BLaER1 (cell line): ENCODE data around the gene TRAPPC5.

ENCODE experiments used
- H3K27ac ChIP-seq: shearing (Covaris generic); formaldehyde crosslinking; 2 replicates; pipeline ENCODE4 v1.8.1; 2022
- H3K27me3 ChIP-seq: shearing (Covaris generic); formaldehyde crosslinking; 2 replicates; pipeline ENCODE4 v1.8.1; 2022
- H3K36me3 ChIP-seq: shearing (Covaris generic); formaldehyde crosslinking; 2 replicates; pipeline ENCODE4 v1.8.1; 2022
- H3K4me1 ChIP-seq: shearing (Covaris generic); formaldehyde crosslinking; 2 replicates; pipeline ENCODE4 v1.8.1; 2022
- H3K4me2 ChIP-seq: shearing (Covaris generic); formaldehyde crosslinking; 2 replicates; pipeline ENCODE4 v1.8.1; 2022
- H3K4me3 ChIP-seq: shearing (Covaris generic); formaldehyde crosslinking; 2 replicates; pipeline ENCODE4 v1.8.1; 2022
- H3K9ac ChIP-seq: shearing (Covaris generic); formaldehyde crosslinking; 2 replicates; pipeline ENCODE4 v1.8.1; 2022
- H3K9me3 ChIP-seq: shearing (Covaris generic); formaldehyde crosslinking; 2 replicates; pipeline ENCODE4 v1.8.1; 2022
- H4K20me1 ChIP-seq: shearing (Covaris generic); formaldehyde crosslinking; 2 replicates; pipeline ENCODE4 v1.8.1; 2022
- Cebpa-rat ChIP-seq: shearing (Covaris generic); IDR thresholded peaks from 2 replicates; pipeline ENCODE4 v1.8.1; 2022

The TRAPPC5 gene

GRCh38 chr19:7706188-7706954 lies 25.7 kb downstream of the TRAPPC5 start:
- 0 out of 2 replicates have a peak overlapping the region, but pooled peaks have one; percentile 3 for H3K4me3 ChIP-seq
- peaks cover 91% of the 10 kb centered on the region for H3K4me1 ChIP-seq
- no peaks in the 10 kb centered on the region for H3K27me3 ChIP-seq
- H3K9me3 ChIP-seq: no peaks in the 10 kb centered on the region
- H3K36me3 ChIP-seq: no peaks in the 10 kb centered on the region
- H4K20me1 ChIP-seq: no peaks in the 10 kb centered on the region
- H3K9ac ChIP-seq: 0 out of 2 replicates have a peak overlapping the region, but pooled peaks have one; percentile 38
- peak overlapping the region; percentile 88 for H3K4me2 ChIP-seq
- 0 out of 2 replicates have a peak, but pooled peaks have one; percentile 28 for TF ChIP-seq Cebpa-rat
- H3K27ac ChIP-seq: peak overlapping the region; percentile 66

- Histone ChIP-seq H3K9ac (peak overlapping the region; percentile 45; the same call in 1 of the 2 replicates), H3K27me3 (no peaks in the 10 kb centered on the region), H3K4me2 (peak overlapping the region; percentile 88), H3K9me3 (no peaks in the 10 kb centered on the region), H3K4me1 (peaks cover 85% of the 10 kb centered on the region), H3K36me3 (no peaks in the 10 kb centered on the region), H3K27ac (peak overlapping the region; percentile 46; the same call in 1 of the 2 replicates), H3K4me3 (no peak overlapping the region), H4K20me1 (no peaks in the 10 kb centered on the region)
- no peak for TF ChIP-seq Cebpa-rat
Observed at GRCh38 chr19:7706955-7707456, 26.4 kb downstream of the TRAPPC5 start.

- Histone ChIP-seq H3K4me2 (peak overlapping the region; percentile 37), H3K9ac (no peak overlapping the region), H3K9me3 (no peaks in the 10 kb centered on the region), H3K4me1 (peaks cover 68% of the 10 kb centered on the region), H4K20me1 (no peaks in the 10 kb centered on the region), H3K27me3 (no peaks in the 10 kb centered on the region), H3K4me3 (no peak overlapping the region), H3K27ac (0 out of 2 replicates have a peak overlapping the region, but pooled peaks have one; percentile 18), H3K36me3 (no peaks in the 10 kb centered on the region)
- no peak for TF ChIP-seq Cebpa-rat
Observed at GRCh38 chr19:7709932-7710460, 29.4 kb downstream of the TRAPPC5 start.

- no peak overlapping the region for H3K4me3 ChIP-seq
- H4K20me1 ChIP-seq: no peaks in the 10 kb centered on the region
- peak overlapping the region; percentile 37 for H3K4me2 ChIP-seq
- H3K27ac ChIP-seq: 0 out of 2 replicates have a peak overlapping the region, but pooled peaks have one; percentile 18
- H3K27me3 ChIP-seq: no peaks in the 10 kb centered on the region
- H3K9me3 ChIP-seq: no peaks in the 10 kb centered on the region
- H3K36me3 ChIP-seq: no peaks in the 10 kb centered on the region
- peaks cover 68% of the 10 kb centered on the region for H3K4me1 ChIP-seq
- no peak overlapping the region for H3K9ac ChIP-seq
- no peak for TF ChIP-seq Cebpa-rat
Observed at GRCh38 chr19:7710616-7711015, 30.0 kb downstream of the TRAPPC5 start.

- H3K9ac ChIP-seq: no peak overlapping the region
- TF ChIP-seq Cebpa-rat: no peak
- H3K9me3 ChIP-seq: peaks cover 6% of the 10 kb centered on the region
- H3K4me3 ChIP-seq: no peak overlapping the region
- no peaks in the 10 kb centered on the region for H3K36me3 ChIP-seq
- H4K20me1 ChIP-seq: no peaks in the 10 kb centered on the region
- H3K4me1 ChIP-seq: peaks cover 42% of the 10 kb centered on the region
- H3K27ac ChIP-seq: no peak overlapping the region
- H3K4me2 ChIP-seq: no peak overlapping the region
- no peaks in the 10 kb centered on the region for H3K27me3 ChIP-seq
Observed at GRCh38 chr19:7715671-7716070, 35.0 kb downstream of the TRAPPC5 start.

- peaks cover 47% of the 10 kb centered on the region for H3K4me1 ChIP-seq
- H3K27ac ChIP-seq: no peak overlapping the region
- no peaks in the 10 kb centered on the region for H3K27me3 ChIP-seq
- TF ChIP-seq Cebpa-rat: no peak
- H4K20me1 ChIP-seq: no peaks in the 10 kb centered on the region
- H3K9ac ChIP-seq: no peak overlapping the region
- H3K9me3 ChIP-seq: peaks cover 6% of the 10 kb centered on the region
- H3K4me2 ChIP-seq: no peak overlapping the region
- no peaks in the 10 kb centered on the region for H3K36me3 ChIP-seq
- H3K4me3 ChIP-seq: no peak overlapping the region
Observed at GRCh38 chr19:7716762-7717161, 36.1 kb downstream of the TRAPPC5 start.

GRCh38 chr19:7718668-7719067 lies 38.0 kb downstream of the TRAPPC5 start:
- Histone ChIP-seq H3K4me2 (peak overlapping the region; percentile 81), H3K4me1 (peaks cover 62% of the 10 kb centered on the region), H3K36me3 (no peaks in the 10 kb centered on the region), H3K9me3 (peaks cover 6% of the 10 kb centered on the region), H3K9ac (no peak overlapping the region), H4K20me1 (no peaks in the 10 kb centered on the region), H3K27ac (no peak overlapping the region), H3K4me3 (no peak overlapping the region), H3K27me3 (no peaks in the 10 kb centered on the region)
- TF ChIP-seq Cebpa-rat: no peak

GRCh38 chr19:7720351-7720750 lies 39.7 kb downstream of the TRAPPC5 start:
- H3K27me3 ChIP-seq: no peaks in the 10 kb centered on the region
- no peaks in the 10 kb centered on the region for H4K20me1 ChIP-seq
- peaks cover 6% of the 10 kb centered on the region for H3K9me3 ChIP-seq
- no peak overlapping the region for H3K27ac ChIP-seq
- H3K4me1 ChIP-seq: peaks cover 48% of the 10 kb centered on the region
- H3K4me3 ChIP-seq: no peak overlapping the region
- H3K4me2 ChIP-seq: peak overlapping the region; percentile 12; the same call in 1 of the 2 replicates
- TF ChIP-seq Cebpa-rat: no peak
- no peaks in the 10 kb centered on the region for H3K36me3 ChIP-seq
- no peak overlapping the region for H3K9ac ChIP-seq

GRCh38 chr19:7722231-7722651 lies 41.6 kb downstream of the TRAPPC5 start:
- Histone ChIP-seq H3K36me3 (no peaks in the 10 kb centered on the region), H3K27ac (no peak overlapping the region), H3K27me3 (peaks cover under 1% of the 10 kb centered on the region; the same call in 1 of the 2 replicates), H3K9ac (no peak overlapping the region), H3K4me1 (peaks cover 45% of the 10 kb centered on the region), H3K9me3 (no peaks in the 10 kb centered on the region), H3K4me3 (no peak overlapping the region), H3K4me2 (peak overlapping the region; percentile 59), H4K20me1 (no peaks in the 10 kb centered on the region)
- TF ChIP-seq Cebpa-rat: no peak

- Histone ChIP-seq H3K27me3 (peaks cover 36% of the 10 kb centered on the region), H3K27ac (no peak overlapping the region)
- TF ChIP-seq Cebpa-rat: no peak
Observed at GRCh38 chr19:7725791-7726190, 45.2 kb downstream of the TRAPPC5 start.

More at GRCh38 chr19:7725791-7726190, 45.2 kb downstream of the TRAPPC5 start:
- H3K4me3 ChIP-seq: no peak overlapping the region
- H3K4me2 ChIP-seq: no peak overlapping the region
- H4K20me1 ChIP-seq: peaks cover 7% of the 10 kb centered on the region; the same call in 1 of the 2 replicates
- H3K9ac ChIP-seq: no peak overlapping the region
- H3K9me3 ChIP-seq: no peaks in the 10 kb centered on the region
- peaks cover 19% of the 10 kb centered on the region for H3K4me1 ChIP-seq
- H3K36me3 ChIP-seq: no peaks in the 10 kb centered on the region
